HEK293T (cell line): ENCODE results near the gene MYMX.
A peak's percentile ranks its signal among the peaks of the same experiment; 100 is the strongest.

ENCODE experiments used
- CTCF ChIA-PET: fragments of 350-600 bp; formaldehyde crosslinking; extraction: SDS; loops from one replicate; lab custom pipeline; 2021; ENCODE audit warnings: antibody characterized with exemption, inconsistent platforms; lab: Yijun Ruan, JAX
- POLR2A ChIA-PET: fragments of 350-600 bp; formaldehyde crosslinking; extraction: SDS; loops from one replicate; lab custom pipeline; 2020; ENCODE audit warnings: antibody characterized with exemption, inconsistent platforms; lab: Yijun Ruan, JAX
- DNase-seq: peaks from one replicate; pipeline ENCODE4 v3.0.0; 2012; ENCODE audit warnings: mixed read lengths; ENCODE audit errors: extremely low spot score
- ARNT ChIP-seq: fragments of 450-650 bp; IDR thresholded peaks from 2 replicates; pipeline ENCODE4 v1.6.1; 2017; ENCODE audit warnings: mild to moderate bottlenecking
- BHLHE40 ChIP-seq: fragments of 450-650 bp; IDR thresholded peaks from 2 replicates; pipeline ENCODE4 v1.6.1; 2016; ENCODE audit warnings: mild to moderate bottlenecking, moderate library complexity, borderline replicate concordance
- CTBP1 ChIP-seq: fragments of 450-650 bp; IDR thresholded peaks from 2 replicates; pipeline ENCODE4 v1.6.1; 2016; ENCODE audit warnings: borderline replicate concordance
- ELF4 ChIP-seq: fragments of 450-650 bp; IDR thresholded peaks from 2 replicates; pipeline ENCODE4 v1.6.1; 2017; ENCODE audit warnings: antibody characterized with exemption
- FOXA1 ChIP-seq: fragments of 450-650 bp; IDR thresholded peaks from 2 replicates; pipeline ENCODE4 v1.6.1; 2016; ENCODE audit warnings: mild to moderate bottlenecking
- FOXK2 ChIP-seq: fragments of 450-650 bp; IDR thresholded peaks from 2 replicates; pipeline ENCODE4 v1.6.1; 2016; ENCODE audit warnings: mild to moderate bottlenecking
- FOXM1 ChIP-seq: fragments of 450-650 bp; IDR thresholded peaks from 2 replicates; pipeline ENCODE4 v1.6.1; 2017; ENCODE audit warnings: mild to moderate bottlenecking, borderline replicate concordance
- HDGF ChIP-seq: fragments of 450-650 bp; IDR thresholded peaks from 2 replicates; pipeline ENCODE4 v1.6.1; 2017; ENCODE audit warnings: antibody characterized with exemption, borderline replicate concordance
- L3MBTL2 ChIP-seq: fragments of 450-650 bp; conservative IDR thresholded peaks from 2 replicates; pipeline ENCODE4 v1.6.1; 2016; ENCODE audit warnings: mild to moderate bottlenecking
- LEF1 ChIP-seq: fragments of 450-650 bp; IDR thresholded peaks from 2 replicates; pipeline ENCODE4 v1.6.1; 2017; ENCODE audit warnings: mild to moderate bottlenecking, borderline replicate concordance
- NFRKB ChIP-seq: fragments of 450-650 bp; IDR thresholded peaks from 2 replicates; pipeline ENCODE4 v1.6.1; 2016; ENCODE audit warnings: mild to moderate bottlenecking, moderate library complexity
- SP1 ChIP-seq: fragments of 450-650 bp; IDR thresholded peaks from 2 replicates; pipeline ENCODE4 v1.6.1; 2017
- SUZ12 ChIP-seq: fragments of 450-650 bp; IDR thresholded peaks from 2 replicates; pipeline ENCODE4 v1.6.1; 2016; ENCODE audit warnings: mild to moderate bottlenecking
- TARDBP ChIP-seq: fragments of 450-650 bp; IDR thresholded peaks from 2 replicates; pipeline ENCODE4 v1.6.1; 2016
- ZNF384 ChIP-seq: fragments of 450-650 bp; IDR thresholded peaks from 2 replicates; pipeline ENCODE4 v1.6.1; 2016
- TF ChIP-seq, protein P1 (sequence below): fragments of 450-650 bp; IDR thresholded peaks from 2 replicates; pipeline ENCODE4 v1.6.1; 2016

MYMX gene

DNA sequence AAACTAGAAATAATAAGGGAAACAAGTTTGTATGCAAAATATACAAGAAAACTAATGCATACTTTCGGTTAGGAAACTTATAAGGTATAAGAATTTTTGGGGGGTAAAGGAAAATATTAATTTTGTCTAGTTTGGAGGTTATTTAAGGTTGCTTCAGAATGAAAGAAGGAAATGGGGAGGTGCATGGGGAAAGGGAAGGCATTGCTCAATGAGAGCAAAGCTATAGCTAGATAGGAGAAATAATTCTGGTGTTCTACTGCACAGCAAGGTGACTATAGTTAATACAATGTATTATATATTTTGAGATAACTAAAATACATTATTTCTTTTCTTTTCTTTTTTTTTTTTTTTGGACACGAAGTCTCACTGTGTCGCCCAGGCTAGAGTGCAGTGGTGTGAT, 5.4 kb upstream of the MYMX start:
- ChIA-PET CTCF (interaction anchor here (1.1 kb wide), 1 partner anchor 23 kb away, joined by 3 read pairs; no protein-coding TSS in a partner anchor), POLR2A (no interaction called here)
- TF ChIP-seq HDGF (no peak), LEF1 (no peak), SP1 (no peak), ZNF384 (no peak), FOXM1 (no peak), ELF4 (no peak), BHLHE40 (no peak), FOXK2 (no peak), CTBP1 (no peak), L3MBTL2 (no peak), NFRKB (no peak), TARDBP (no peak), ARNT (no peak), FOXA1 (no peak), SUZ12 (no peak)
- TF ChIP-seq, protein P1, sequence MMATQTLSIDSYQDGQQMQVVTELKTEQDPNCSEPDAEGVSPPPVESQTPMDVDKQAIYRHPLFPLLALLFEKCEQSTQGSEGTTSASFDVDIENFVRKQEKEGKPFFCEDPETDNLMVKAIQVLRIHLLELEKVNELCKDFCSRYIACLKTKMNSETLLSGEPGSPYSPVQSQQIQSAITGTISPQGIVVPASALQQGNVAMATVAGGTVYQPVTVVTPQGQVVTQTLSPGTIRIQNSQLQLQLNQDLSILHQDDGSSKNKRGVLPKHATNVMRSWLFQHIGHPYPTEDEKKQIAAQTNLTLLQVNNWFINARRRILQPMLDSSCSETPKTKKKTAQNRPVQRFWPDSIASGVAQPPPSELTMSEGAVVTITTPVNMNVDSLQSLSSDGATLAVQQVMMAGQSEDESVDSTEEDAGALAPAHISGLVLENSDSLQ, result no peak
- DNase-seq, result no peak

DNA sequence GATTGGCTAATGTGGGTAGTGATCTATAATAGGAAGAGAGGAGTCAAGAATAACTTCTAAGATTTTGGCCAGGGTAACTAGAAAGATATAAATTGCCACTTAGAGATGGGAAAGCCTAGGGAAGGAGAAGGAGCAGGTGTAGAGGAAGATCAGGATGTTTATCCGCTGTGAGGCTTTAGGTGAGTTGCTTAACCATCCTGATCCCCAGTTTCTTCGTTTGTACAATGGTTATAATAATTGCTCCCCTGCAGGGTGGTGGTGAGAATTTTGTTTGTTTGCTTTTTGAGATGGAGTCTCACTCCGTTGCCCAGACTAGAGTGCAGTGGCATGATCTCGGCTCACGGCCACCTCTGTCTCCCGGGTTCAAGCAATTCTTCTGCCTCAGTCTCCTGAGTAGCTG, 2.4 kb upstream of the MYMX start:
- TF ChIP-seq SP1, result no peak
- TF ChIP-seq HDGF, result no peak
- TF ChIP-seq ELF4, result no peak
- no peak for TF ChIP-seq FOXM1
- no peak for TF ChIP-seq TARDBP
- TF ChIP-seq LEF1, result no peak
- TF ChIP-seq NFRKB, result no peak
- TF ChIP-seq ZNF384, result no peak
- no peak for TF ChIP-seq FOXA1
- no peak for TF ChIP-seq SUZ12
- ChIA-PET POLR2A (interaction anchor here (0.9 to 2.1 kb wide), 2 partner anchors 10 to 33 kb away, joined by 5 to 8 read pairs; partner anchors contain the start of gene HSP90AB1), CTCF (interaction anchor here (0.7 to 1.3 kb wide), 4 partner anchors 9 to 152 kb away, joined by 3 to 4 read pairs (median 4); no protein-coding TSS in a partner anchor)
- DNase-seq, result no peak

DNA sequence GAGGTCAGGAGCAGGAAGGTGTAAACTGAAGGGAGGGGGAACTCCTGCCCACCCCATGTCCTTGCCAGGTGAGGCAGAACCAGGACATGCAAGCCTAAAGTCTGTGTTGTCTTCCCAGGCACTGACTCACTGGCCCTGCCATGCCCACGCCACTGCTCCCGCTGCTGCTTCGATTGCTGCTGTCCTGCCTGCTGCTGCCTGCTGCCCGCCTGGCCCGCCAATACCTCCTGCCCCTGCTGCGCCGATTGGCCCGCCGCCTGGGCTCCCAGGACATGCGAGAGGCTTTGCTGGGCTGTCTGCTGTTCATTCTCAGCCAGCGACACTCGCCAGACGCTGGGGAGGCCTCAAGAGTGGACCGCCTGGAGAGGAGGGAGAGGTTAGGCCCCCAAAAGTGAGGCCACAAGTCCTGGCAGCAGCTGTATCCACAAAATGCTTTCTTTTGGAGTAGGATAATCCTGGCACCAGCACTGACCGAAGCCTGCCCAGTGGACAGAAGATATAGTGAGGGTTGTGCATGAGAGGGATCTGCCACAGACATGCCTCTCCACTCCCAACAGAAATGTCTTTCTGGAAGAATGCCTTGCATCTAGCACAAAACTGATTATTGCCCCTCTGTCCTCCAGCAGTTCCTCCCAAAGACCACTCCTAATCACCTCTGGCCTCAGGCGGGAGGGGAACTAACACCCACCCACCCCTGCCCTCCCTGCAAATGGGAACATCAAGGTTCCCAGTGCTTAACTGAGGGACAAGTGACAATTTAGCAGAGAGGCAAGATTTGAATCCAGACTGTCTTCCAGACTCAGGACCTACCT, 812 bp downstream of the MYMX start:
- TF ChIP-seq FOXA1 (no peak), LEF1 (no peak), ARNT (no peak), TARDBP (no peak), FOXK2 (no peak), L3MBTL2 (no peak), ZNF384 (no peak), HDGF (no peak), ELF4 (no peak), CTBP1 (no peak), BHLHE40 (no peak), NFRKB (no peak), FOXM1 (no peak), SUZ12 (no peak), SP1 (no peak)
- TF ChIP-seq, protein P1, result no peak
- no peak for DNase-seq
- POLR2A ChIA-PET, result interaction anchor here (0.8 to 2.2 kb wide), 2 partner anchors 30 to 45 kb away, joined by 4 to 14 read pairs; partner anchors contain the start of gene HSP90AB1
- CTCF ChIA-PET, result no interaction called here

GRCh38 chr6:44219053-44219814, 2.5 kb downstream of the MYMX start:
- ChIA-PET CTCF (interaction anchor here (0.5 to 1.5 kb wide), 6 partner anchors 9 to 85 kb away, joined by 3 to 5 read pairs (median 4); no protein-coding TSS in a partner anchor), POLR2A (interaction anchor here (0.6 to 2.2 kb wide), 12 partner anchors 10 to 1205 kb away, joined by 3 to 14 read pairs (median 4); partner anchors contain the start of genes HSP90AB1, KLHDC3 and SLC35B2)
- TF ChIP-seq SP1 (no peak), BHLHE40 (no peak), FOXA1 (no peak), L3MBTL2 (peak; percentile 95), FOXK2 (no peak), SUZ12 (no peak)
- peak; percentile 66 for DNase-seq

- POLR2A ChIA-PET, result interaction anchor here (0.6 to 2.2 kb wide), 12 partner anchors 10 to 1206 kb away, joined by 3 to 14 read pairs (median 4); partner anchors contain the start of genes HSP90AB1, KLHDC3 and SLC35B2
- DNase-seq, result no peak
- TF ChIP-seq FOXK2, result no peak
- no peak for TF ChIP-seq BHLHE40
- TF ChIP-seq ELF4, result no peak
- TF ChIP-seq CTBP1, result no peak
- TF ChIP-seq ZNF384, result no peak
- TF ChIP-seq, protein P1, result no peak
- no peak for TF ChIP-seq SUZ12
- CTCF ChIA-PET, result interaction anchor here (0.5 to 1.5 kb wide), 4 partner anchors 9 to 48 kb away, joined by 3 to 4 read pairs (median 4); no protein-coding TSS in a partner anchor
Measured at GRCh38 chr6:44219815-44220784, 3.4 kb downstream of the MYMX start.
